PC-9 (cell line): ENCODE data around the gene COL23A1.

Experiments used
- EZH2 ChIP-seq: fragments of 200-600 bp; sonication (generic); IDR thresholded peaks from 2 replicates; pipeline ENCODE4 v1.8.0; 2017; ENCODE audit warnings: antibody characterized with exemption, low read depth
- TF ChIP-seq, protein P1 (sequence below): fragments of 200-600 bp; sonication (generic); conservative IDR thresholded peaks from 2 replicates; pipeline ENCODE4 v1.6.1; 2017; ENCODE audit warnings: mixed run types, antibody characterized with exemption, mild to moderate bottlenecking, moderate library complexity

DNA sequence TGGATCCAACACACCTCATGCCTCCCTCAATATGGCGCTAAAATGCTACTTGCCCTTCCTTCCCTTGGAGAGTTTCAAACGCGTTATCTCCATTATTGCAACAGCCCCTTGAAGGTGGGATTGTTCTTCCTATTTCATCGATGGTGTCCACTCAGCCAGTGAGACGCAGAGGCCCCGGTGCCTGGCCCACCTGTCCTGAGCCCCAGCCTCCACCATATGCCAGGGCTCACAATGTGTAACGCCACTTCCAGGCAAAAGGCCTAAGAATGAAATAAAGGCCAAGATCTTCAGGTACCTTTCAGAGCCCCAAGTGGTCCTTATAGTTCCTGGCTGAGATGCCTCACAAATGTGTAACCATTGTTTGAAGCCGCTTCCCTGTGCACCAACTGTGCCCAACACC lies 186.8 kb downstream of the COL23A1 start:
- TF ChIP-seq, protein P1, sequence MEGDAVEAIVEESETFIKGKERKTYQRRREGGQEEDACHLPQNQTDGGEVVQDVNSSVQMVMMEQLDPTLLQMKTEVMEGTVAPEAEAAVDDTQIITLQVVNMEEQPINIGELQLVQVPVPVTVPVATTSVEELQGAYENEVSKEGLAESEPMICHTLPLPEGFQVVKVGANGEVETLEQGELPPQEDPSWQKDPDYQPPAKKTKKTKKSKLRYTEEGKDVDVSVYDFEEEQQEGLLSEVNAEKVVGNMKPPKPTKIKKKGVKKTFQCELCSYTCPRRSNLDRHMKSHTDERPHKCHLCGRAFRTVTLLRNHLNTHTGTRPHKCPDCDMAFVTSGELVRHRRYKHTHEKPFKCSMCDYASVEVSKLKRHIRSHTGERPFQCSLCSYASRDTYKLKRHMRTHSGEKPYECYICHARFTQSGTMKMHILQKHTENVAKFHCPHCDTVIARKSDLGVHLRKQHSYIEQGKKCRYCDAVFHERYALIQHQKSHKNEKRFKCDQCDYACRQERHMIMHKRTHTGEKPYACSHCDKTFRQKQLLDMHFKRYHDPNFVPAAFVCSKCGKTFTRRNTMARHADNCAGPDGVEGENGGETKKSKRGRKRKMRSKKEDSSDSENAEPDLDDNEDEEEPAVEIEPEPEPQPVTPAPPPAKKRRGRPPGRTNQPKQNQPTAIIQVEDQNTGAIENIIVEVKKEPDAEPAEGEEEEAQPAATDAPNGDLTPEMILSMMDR = no peak
- TF ChIP-seq EZH2 = no peak
